Stimulated activated naive CD8-positive, alpha-beta T cell treated with anti-CD3 and anti-CD28 coated beads, Interleukin-15, Interleukin-2, amounts not matched to agents 100 ng/mL and 50 ng/mL, for 24 hours (primary cell): Measurements from ENCODE around the gene ADAM12.

Experiments used
- H3K27ac Mint-ChIP-seq: one replicate; pipeline ENCODE4 v1.8.0; 2021; ENCODE audit warnings: mild to moderate bottlenecking, mixed read lengths
- H3K27me3 Mint-ChIP-seq: one replicate; pipeline ENCODE4 v1.8.0; 2021; ENCODE audit warnings: mixed read lengths
- H3K36me3 Mint-ChIP-seq: one replicate; pipeline ENCODE4 v1.8.0; 2021; ENCODE audit warnings: low read depth, mixed read lengths
- H3K4me1 Mint-ChIP-seq: one replicate; pipeline ENCODE4 v1.8.0; 2021; ENCODE audit warnings: low read depth, mixed read lengths
- H3K4me3 Mint-ChIP-seq: one replicate; pipeline ENCODE4 v1.8.0; 2021; ENCODE audit warnings: mild to moderate bottlenecking, mixed read lengths
- H3K9me3 Mint-ChIP-seq: one replicate; pipeline ENCODE4 v1.8.0; 2021; ENCODE audit warnings: mixed read lengths

The ADAM12 gene

GRCh38 chr10:126087796-126088505, 300.3 kb downstream of the ADAM12 start:
- H3K27ac Mint-ChIP-seq, result no peak overlapping the region
- H3K27me3 Mint-ChIP-seq, result no peaks in the 10 kb centered on the region
- H3K4me3 Mint-ChIP-seq, result no peak overlapping the region
- no peaks in the 10 kb centered on the region for H3K36me3 Mint-ChIP-seq
- no peaks in the 10 kb centered on the region for H3K4me1 Mint-ChIP-seq
- H3K9me3 Mint-ChIP-seq, result no peaks in the 10 kb centered on the region

- H3K4me3 Mint-ChIP-seq, result no peak overlapping the region
- no peaks in the 10 kb centered on the region for H3K4me1 Mint-ChIP-seq
These were observed 301.1 kb downstream of the ADAM12 start for GRCh38 chr10:126087153-126087680.

GRCh38 chr10:126085806-126086205, 302.5 kb downstream of the ADAM12 start:
- Mint-ChIP-seq H3K4me3 (no peak overlapping the region), H3K27ac (no peak overlapping the region), H3K36me3 (no peaks in the 10 kb centered on the region), H3K27me3 (no peaks in the 10 kb centered on the region), H3K4me1 (no peaks in the 10 kb centered on the region), H3K9me3 (no peaks in the 10 kb centered on the region)

More at GRCh38 chr10:126087153-126087680, 301.1 kb downstream of the ADAM12 start:
- H3K36me3 Mint-ChIP-seq, result no peaks in the 10 kb centered on the region
- H3K27ac Mint-ChIP-seq, result no peak overlapping the region
- H3K9me3 Mint-ChIP-seq, result no peaks in the 10 kb centered on the region
- H3K27me3 Mint-ChIP-seq, result no peaks in the 10 kb centered on the region

GRCh38 chr10:126084369-126084768, 303.9 kb downstream of the ADAM12 start:
- Mint-ChIP-seq H3K27me3 (no peaks in the 10 kb centered on the region), H3K36me3 (no peaks in the 10 kb centered on the region)

GRCh38 chr10:126083009-126083408, 305.3 kb downstream of the ADAM12 start:
- Mint-ChIP-seq H3K9me3 (no peaks in the 10 kb centered on the region), H3K4me3 (no peak overlapping the region), H3K27ac (no peak overlapping the region), H3K36me3 (no peaks in the 10 kb centered on the region), H3K27me3 (no peaks in the 10 kb centered on the region), H3K4me1 (no peaks in the 10 kb centered on the region)

More at GRCh38 chr10:126084369-126084768, 303.9 kb downstream of the ADAM12 start:
- H3K27ac Mint-ChIP-seq, result no peak overlapping the region
- H3K4me1 Mint-ChIP-seq, result no peaks in the 10 kb centered on the region
- H3K9me3 Mint-ChIP-seq, result no peaks in the 10 kb centered on the region
- H3K4me3 Mint-ChIP-seq, result no peak overlapping the region

GRCh38 chr10:126081841-126082466, 306.3 kb downstream of the ADAM12 start:
- Mint-ChIP-seq H3K27ac (no peak overlapping the region), H3K36me3 (no peaks in the 10 kb centered on the region), H3K4me3 (no peak overlapping the region), H3K4me1 (no peaks in the 10 kb centered on the region), H3K27me3 (peaks cover 3% of the 10 kb centered on the region), H3K9me3 (no peaks in the 10 kb centered on the region)

- H3K36me3 Mint-ChIP-seq, result no peaks in the 10 kb centered on the region
- no peaks in the 10 kb centered on the region for H3K4me1 Mint-ChIP-seq
- no peak overlapping the region for H3K27ac Mint-ChIP-seq
- H3K4me3 Mint-ChIP-seq, result no peak overlapping the region
- H3K9me3 Mint-ChIP-seq, result no peaks in the 10 kb centered on the region
- peaks cover 5% of the 10 kb centered on the region for H3K27me3 Mint-ChIP-seq
These were observed 307.3 kb downstream of the ADAM12 start for GRCh38 chr10:126080879-126081411.

GRCh38 chr10:126080291-126080825, 307.9 kb downstream of the ADAM12 start:
- Mint-ChIP-seq H3K27me3 (peaks cover 6% of the 10 kb centered on the region), H3K36me3 (no peaks in the 10 kb centered on the region), H3K9me3 (no peaks in the 10 kb centered on the region), H3K4me3 (no peak overlapping the region), H3K4me1 (no peaks in the 10 kb centered on the region), H3K27ac (no peak overlapping the region)

GRCh38 chr10:126075009-126075408, 313.3 kb downstream of the ADAM12 start:
- H3K27me3 Mint-ChIP-seq, result peaks cover 10% of the 10 kb centered on the region
- H3K9me3 Mint-ChIP-seq, result no peaks in the 10 kb centered on the region
- H3K27ac Mint-ChIP-seq, result no peak overlapping the region
- no peaks in the 10 kb centered on the region for H3K36me3 Mint-ChIP-seq
- no peak overlapping the region for H3K4me3 Mint-ChIP-seq
- H3K4me1 Mint-ChIP-seq, result no peaks in the 10 kb centered on the region

GRCh38 chr10:126074291-126074690, 314.0 kb downstream of the ADAM12 start:
- Mint-ChIP-seq H3K4me3 (no peak overlapping the region), H3K4me1 (no peaks in the 10 kb centered on the region), H3K36me3 (no peaks in the 10 kb centered on the region), H3K27me3 (peaks cover 10% of the 10 kb centered on the region), H3K27ac (no peak overlapping the region), H3K9me3 (no peaks in the 10 kb centered on the region)

- Mint-ChIP-seq H3K4me1 (no peaks in the 10 kb centered on the region), H3K4me3 (no peak overlapping the region), H3K27me3 (peaks cover 10% of the 10 kb centered on the region), H3K36me3 (no peaks in the 10 kb centered on the region), H3K9me3 (no peaks in the 10 kb centered on the region), H3K27ac (no peak overlapping the region)
These were observed 314.7 kb downstream of the ADAM12 start for GRCh38 chr10:126073606-126074005.

- Mint-ChIP-seq H3K27me3 (peaks cover 10% of the 10 kb centered on the region), H3K4me1 (no peaks in the 10 kb centered on the region), H3K9me3 (no peaks in the 10 kb centered on the region), H3K4me3 (no peak overlapping the region), H3K27ac (no peak overlapping the region), H3K36me3 (no peaks in the 10 kb centered on the region)
These were observed 315.7 kb downstream of the ADAM12 start for GRCh38 chr10:126072622-126073021.

GRCh38 chr10:126070476-126071215, 317.6 kb downstream of the ADAM12 start:
- H3K9me3 Mint-ChIP-seq, result no peaks in the 10 kb centered on the region
- no peaks in the 10 kb centered on the region for H3K36me3 Mint-ChIP-seq
- H3K4me1 Mint-ChIP-seq, result no peaks in the 10 kb centered on the region
- peaks cover 5% of the 10 kb centered on the region for H3K27me3 Mint-ChIP-seq
- H3K4me3 Mint-ChIP-seq, result no peak overlapping the region
- no peak overlapping the region for H3K27ac Mint-ChIP-seq

- Mint-ChIP-seq H3K27ac (no peak overlapping the region), H3K4me3 (no peak overlapping the region), H3K4me1 (no peaks in the 10 kb centered on the region), H3K36me3 (no peaks in the 10 kb centered on the region), H3K27me3 (no peaks in the 10 kb centered on the region), H3K9me3 (no peaks in the 10 kb centered on the region)
These were observed 320.0 kb downstream of the ADAM12 start for GRCh38 chr10:126068322-126068721.

GRCh38 chr10:126066456-126066855, 321.8 kb downstream of the ADAM12 start:
- no peak overlapping the region for H3K27ac Mint-ChIP-seq
- no peaks in the 10 kb centered on the region for H3K4me1 Mint-ChIP-seq
- H3K27me3 Mint-ChIP-seq, result no peaks in the 10 kb centered on the region
- no peaks in the 10 kb centered on the region for H3K36me3 Mint-ChIP-seq
- H3K4me3 Mint-ChIP-seq, result no peak overlapping the region
- no peaks in the 10 kb centered on the region for H3K9me3 Mint-ChIP-seq
